Measurements from ENCODE around the gene WDR70.
"Not testable (repeated sequence)": the region's sequence is repeated elsewhere in the genome, so short reads cannot be mapped to it uniquely, and the experiment has no call there.

The WDR70 gene

DNA sequence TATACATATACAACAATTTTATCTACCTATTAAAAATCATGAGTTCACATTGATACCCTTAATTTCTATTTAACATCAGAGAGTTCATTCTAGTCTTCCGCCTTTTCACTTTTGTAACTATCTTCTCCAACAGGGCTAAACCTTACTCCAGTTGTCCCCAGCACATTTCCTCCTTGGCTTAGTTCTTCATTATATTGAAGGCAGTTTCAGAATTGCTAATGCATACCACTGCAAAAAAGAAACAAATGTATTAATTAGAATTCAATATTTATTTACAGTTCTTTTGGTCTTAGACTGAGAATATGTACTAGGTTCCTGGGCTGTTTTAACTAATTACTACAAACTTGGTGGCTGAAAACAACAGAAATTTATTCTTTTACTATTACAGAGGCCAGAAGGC lies 132.5 kb downstream of the WDR70 start:
- no peak overlapping the region for H3K4me3 ChIP-seq (ENCODE audit: low read depth, low read length)
- DNase-seq (ENCODE audit: low read depth): no peak
- TF ChIP-seq, protein P1, sequence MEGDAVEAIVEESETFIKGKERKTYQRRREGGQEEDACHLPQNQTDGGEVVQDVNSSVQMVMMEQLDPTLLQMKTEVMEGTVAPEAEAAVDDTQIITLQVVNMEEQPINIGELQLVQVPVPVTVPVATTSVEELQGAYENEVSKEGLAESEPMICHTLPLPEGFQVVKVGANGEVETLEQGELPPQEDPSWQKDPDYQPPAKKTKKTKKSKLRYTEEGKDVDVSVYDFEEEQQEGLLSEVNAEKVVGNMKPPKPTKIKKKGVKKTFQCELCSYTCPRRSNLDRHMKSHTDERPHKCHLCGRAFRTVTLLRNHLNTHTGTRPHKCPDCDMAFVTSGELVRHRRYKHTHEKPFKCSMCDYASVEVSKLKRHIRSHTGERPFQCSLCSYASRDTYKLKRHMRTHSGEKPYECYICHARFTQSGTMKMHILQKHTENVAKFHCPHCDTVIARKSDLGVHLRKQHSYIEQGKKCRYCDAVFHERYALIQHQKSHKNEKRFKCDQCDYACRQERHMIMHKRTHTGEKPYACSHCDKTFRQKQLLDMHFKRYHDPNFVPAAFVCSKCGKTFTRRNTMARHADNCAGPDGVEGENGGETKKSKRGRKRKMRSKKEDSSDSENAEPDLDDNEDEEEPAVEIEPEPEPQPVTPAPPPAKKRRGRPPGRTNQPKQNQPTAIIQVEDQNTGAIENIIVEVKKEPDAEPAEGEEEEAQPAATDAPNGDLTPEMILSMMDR (IDR thresholded peaks at IDR 0.05; ENCODE audit: low read depth, low read length, missing control alignments): no peak

DNA sequence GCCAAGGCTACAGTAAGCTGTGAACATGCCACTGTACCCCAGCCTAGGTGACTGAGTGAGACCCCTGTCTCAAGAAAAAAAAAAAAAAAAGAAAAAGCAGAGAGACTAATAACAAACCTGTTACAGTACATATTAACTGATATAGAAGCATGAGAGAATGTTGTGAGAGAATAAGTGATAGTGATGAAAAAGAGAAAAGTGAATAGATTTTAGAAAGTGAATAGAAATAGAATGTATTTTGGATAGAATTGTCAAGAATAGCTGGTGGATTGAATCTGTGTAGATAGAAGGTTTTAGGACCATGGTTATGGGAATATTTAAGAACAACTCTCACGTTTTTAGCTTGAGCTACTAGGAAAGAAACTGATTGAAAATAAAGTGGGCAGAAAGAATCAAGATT lies 135.8 kb downstream of the WDR70 start:
- no peak overlapping the region for H3K4me3 ChIP-seq (ENCODE audit: low read depth, low read length)
- no peak for DNase-seq (ENCODE audit: low read depth)
- TF ChIP-seq, protein P1 (IDR thresholded peaks at IDR 0.05; ENCODE audit: low read depth, low read length, missing control alignments): no peak

DNA sequence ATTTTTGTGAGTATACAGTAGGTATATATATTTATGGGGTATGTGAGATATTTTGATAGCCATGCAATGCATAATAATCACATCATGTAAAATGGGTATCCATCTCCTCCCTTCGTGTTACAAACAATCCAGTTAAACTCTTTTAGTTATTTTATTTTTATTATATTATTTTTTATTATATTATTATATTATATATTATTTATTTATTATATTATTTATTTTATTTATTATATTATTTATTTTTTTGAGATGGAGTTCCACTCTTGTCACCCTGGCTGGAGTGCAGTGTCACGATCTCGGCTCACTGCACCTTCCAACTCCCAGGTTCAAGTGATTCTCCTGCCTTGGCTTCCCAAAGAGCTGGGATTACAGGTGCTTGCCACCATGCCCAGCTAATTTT lies 138.6 kb downstream of the WDR70 start:
- H3K4me3 ChIP-seq (ENCODE audit: low read depth, low read length): no peak overlapping the region
- TF ChIP-seq, protein P1 (IDR thresholded peaks at IDR 0.05; ENCODE audit: low read depth, low read length, missing control alignments): no peak
- DNase-seq (ENCODE audit: low read depth): no peak

DNA sequence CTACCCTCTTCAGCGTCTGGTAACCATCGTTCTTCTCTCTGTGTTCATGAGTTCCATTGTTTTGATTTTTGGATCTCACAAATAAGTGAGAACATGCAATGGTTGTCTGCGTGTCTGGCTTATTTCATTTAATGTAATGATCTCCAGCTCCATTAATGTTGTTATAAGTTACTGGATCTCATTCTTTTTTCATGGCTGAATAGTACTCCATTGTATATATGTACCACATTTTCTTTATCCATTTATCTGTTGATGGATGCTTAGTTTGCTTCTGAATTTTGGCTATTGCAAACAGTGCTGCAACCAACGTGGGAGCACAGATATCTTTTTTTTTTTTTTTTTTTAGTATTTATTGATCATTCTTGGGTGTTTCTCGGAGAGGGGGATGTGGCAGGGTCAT lies 139.2 kb downstream of the WDR70 start:
- DNase-seq (ENCODE audit: low read depth); H3K4me3 ChIP-seq (ENCODE audit: low read depth, low read length): not testable (repeated sequence)

DNA sequence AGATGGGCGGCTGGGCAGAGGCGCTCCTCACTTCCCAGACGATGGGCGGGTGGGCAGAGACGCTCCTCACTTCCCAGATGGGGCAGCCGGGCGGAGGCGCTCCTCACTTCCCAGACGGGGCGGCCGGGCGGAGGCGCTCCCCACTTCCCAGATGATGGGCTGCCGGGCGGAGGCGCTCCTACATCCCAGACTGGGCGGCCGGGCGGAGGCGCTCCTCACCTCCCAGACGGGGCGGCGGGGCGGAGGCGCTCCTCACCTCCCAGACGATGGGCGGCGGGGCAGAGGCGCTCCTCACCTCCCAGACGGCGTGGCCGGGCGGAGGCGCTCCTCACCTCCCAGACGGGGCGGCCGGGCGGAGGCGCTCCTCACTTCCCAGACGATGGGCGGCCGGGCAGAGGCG lies 140.2 kb downstream of the WDR70 start:
- no peak for DNase-seq (ENCODE audit: low read depth)
- TF ChIP-seq, protein P1 (IDR thresholded peaks at IDR 0.05; ENCODE audit: low read depth, low read length, missing control alignments): no peak
- H3K4me3 ChIP-seq (ENCODE audit: low read depth, low read length): no peak overlapping the region

DNA sequence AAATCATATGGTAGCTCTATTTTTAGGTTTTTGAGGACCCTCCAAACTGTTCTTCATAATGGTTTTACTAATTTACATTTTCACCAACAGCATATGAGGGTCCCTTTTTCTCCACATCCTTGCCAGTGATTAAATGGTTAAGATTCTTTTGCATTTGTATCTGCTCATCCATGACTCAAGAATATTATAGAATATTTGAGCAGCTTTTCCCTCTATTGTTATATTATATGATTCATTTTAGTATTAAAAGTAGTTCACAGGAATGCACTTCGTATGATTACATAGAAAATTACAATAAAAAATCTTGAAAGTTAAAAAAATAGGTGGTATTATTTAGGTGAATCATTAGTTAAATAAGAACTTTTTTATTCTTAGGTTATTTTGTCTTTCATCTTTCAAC lies 140.7 kb downstream of the WDR70 start:
- H3K4me3 ChIP-seq (ENCODE audit: low read depth, low read length): no peak overlapping the region
- no peak for DNase-seq (ENCODE audit: low read depth)
- TF ChIP-seq, protein P1 (IDR thresholded peaks at IDR 0.05; ENCODE audit: low read depth, low read length, missing control alignments): no peak

DNA sequence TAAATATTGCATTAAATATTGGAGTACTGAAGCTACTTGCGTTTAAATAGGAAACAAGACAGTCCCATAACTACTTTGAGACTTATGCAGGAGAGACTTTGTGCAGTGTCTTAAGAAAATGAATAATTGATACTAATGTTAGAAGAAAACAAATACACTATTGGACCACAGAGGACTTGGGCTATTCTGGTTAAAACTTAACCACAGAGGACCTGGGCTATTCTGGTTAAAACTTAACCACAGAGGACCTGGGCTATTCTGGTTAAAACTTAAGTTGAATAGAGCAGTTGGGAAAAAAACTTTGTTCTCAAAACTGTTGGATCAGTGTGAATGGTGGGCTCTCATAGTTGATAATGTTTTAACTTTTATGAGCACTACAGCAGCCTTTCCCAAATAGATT lies 141.7 kb downstream of the WDR70 start:
- DNase-seq (ENCODE audit: low read depth): no peak
- TF ChIP-seq, protein P1 (IDR thresholded peaks at IDR 0.05; ENCODE audit: low read depth, low read length, missing control alignments): no peak

More for the DNA sequence above, 141.7 kb downstream of the WDR70 start:
- no peak overlapping the region for H3K4me3 ChIP-seq (ENCODE audit: low read depth, low read length)
